ENCODE measurements around the gene ATXN3L.
"Not testable (repeated sequence)": the region's sequence is repeated elsewhere in the genome, so short reads cannot be mapped to it uniquely, and the experiment has no call there.

ATXN3L gene

GRCh38 chrX:13304052-13304451 lies 15.8 kb downstream of the ATXN3L start:
- POLR2A ChIA-PET: no interaction called here
- CTCF ChIA-PET: interaction anchor here (1.0 kb wide), 1 partner anchor 9 kb away, joined by 3 read pairs; no protein-coding TSS in a partner anchor
- TF ChIP-seq CTCF (IDR thresholded peaks at IDR 0.05; ENCODE audit: control extremely low read depth, extremely low read depth, low read depth, missing control alignments): no peak
- DNase-seq (ENCODE audit: extremely low spot score): no peak

DNA sequence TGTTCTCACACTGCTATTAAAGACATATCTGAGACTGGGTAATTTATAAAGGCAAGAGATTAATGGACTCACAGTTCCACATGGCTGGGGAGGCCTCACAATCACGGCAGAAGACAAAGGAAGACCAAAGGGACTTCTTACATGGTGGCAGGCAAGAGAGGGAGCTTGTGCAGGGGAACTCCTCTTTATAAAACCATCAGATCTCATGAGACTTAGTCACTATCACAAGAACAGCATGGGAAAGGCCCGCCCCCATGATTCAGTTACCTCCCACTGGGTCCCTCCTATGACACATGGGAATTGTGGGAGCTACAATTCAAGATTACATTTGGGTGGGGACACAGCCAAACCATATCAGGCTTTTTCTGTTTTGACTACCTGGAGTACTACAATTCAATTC lies 16.6 kb downstream of the ATXN3L start:
- POLR2A ChIA-PET; DNase-seq (ENCODE audit: extremely low spot score): not testable (repeated sequence)
- CTCF ChIA-PET: interaction anchor here (1.0 kb wide), 1 partner anchor 8 kb away, joined by 3 read pairs; no protein-coding TSS in a partner anchor

GRCh38 chrX:13298836-13299235 lies 21.0 kb downstream of the ATXN3L start:
- DNase-seq (ENCODE audit: extremely low spot score): no peak
- ChIA-PET CTCF (no interaction called here), POLR2A (no interaction called here)
- TF ChIP-seq CTCF (IDR thresholded peaks at IDR 0.05; ENCODE audit: control extremely low read depth, extremely low read depth, low read depth, missing control alignments): no peak

GRCh38 chrX:13295841-13296240 lies 24.0 kb downstream of the ATXN3L start:
- DNase-seq (ENCODE audit: extremely low spot score): no peak
- CTCF ChIA-PET: interaction anchor here (1.3 kb wide), 1 partner anchor 8 kb away, joined by 3 read pairs; no protein-coding TSS in a partner anchor
- POLR2A ChIA-PET: no interaction called here
- no peak for TF ChIP-seq CTCF (IDR thresholded peaks at IDR 0.05; ENCODE audit: control extremely low read depth, extremely low read depth, low read depth, missing control alignments)

DNA sequence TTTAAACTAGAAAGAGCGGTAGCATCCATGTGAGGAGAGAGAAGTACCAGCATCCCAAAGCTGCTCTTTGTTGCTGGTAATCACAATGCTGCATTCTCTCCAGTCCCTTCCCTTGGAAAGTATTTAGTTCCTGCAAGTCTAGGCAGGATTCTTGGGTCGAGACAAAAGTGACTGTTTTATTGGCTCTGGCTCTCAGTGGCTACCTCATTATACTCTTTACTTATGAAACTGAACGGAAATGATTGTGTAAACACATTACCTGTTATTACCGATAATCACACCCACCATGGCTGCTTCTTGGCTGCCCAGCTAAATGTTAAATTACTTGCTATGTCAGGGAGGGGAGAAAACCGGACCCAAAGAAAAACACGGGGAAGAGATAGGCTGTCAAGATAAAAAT lies 26.2 kb downstream of the ATXN3L start:
- CTCF ChIA-PET: no interaction called here
- DNase-seq (ENCODE audit: extremely low spot score): no peak

DNA sequence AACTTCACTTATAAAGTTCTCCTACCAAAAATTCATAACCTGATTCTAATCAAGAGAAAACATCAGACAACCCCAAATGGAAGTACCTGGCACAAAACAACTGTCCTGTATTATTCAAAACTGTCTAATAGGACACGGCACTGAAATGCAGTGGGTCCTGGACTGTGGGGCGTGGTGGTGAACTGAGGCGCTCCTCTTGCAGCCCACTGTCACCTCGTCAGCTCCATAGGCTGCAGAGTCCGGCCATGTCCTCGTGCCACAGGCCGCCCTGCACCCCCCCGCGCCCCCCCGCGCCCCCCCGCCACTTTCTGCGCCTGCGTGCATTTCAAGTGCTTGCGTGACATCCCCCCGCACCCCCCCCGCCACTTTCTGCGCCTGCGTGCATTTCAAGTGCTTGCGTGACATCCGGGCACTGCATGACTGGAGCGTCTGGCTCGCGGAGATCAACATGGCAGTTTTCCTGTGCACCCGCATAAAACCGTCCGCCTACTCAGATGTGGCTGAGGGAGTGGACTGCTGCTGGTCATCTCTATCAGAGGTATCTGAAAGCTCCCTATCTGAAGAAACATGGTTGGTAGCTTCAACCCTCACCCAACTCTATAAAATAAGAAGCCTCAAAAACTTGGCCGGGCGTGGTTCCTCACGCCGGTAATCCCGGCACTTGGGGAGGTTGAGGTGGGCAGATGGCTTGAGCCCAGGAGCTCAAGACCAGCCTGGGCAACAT lies 28.8 kb downstream of the ATXN3L start:
- CTCF ChIA-PET: no interaction called here
- no peak for DNase-seq (ENCODE audit: extremely low spot score)
- TF ChIP-seq CTCF (IDR thresholded peaks at IDR 0.05; ENCODE audit: control extremely low read depth, extremely low read depth, low read depth, missing control alignments): no peak
- POLR2A ChIA-PET: no interaction called here

More for the DNA sequence above, 26.2 kb downstream of the ATXN3L start:
- POLR2A ChIA-PET: no interaction called here
- no peak for TF ChIP-seq CTCF (IDR thresholded peaks at IDR 0.05; ENCODE audit: control extremely low read depth, extremely low read depth, low read depth, missing control alignments)

- POLR2A ChIA-PET: no interaction called here
- no peak for TF ChIP-seq CTCF (IDR thresholded peaks at IDR 0.05; ENCODE audit: control extremely low read depth, extremely low read depth, low read depth, missing control alignments)
- DNase-seq (ENCODE audit: extremely low spot score): no peak
- CTCF ChIA-PET: no interaction called here
These were observed 31.2 kb downstream of the ATXN3L start for GRCh38 chrX:13288671-13289070.
